LoVo (cell line): ENCODE measurements around the gene SEMA7A.
A peak's percentile ranks its signal among the peaks of the same experiment; 100 is the strongest.

Experiments
- DNase-seq: peaks from one replicate; pipeline ENCODE4 v3.0.0-alpha.2; 2016; ENCODE audit warnings: low spot score

SEMA7A gene

DNA sequence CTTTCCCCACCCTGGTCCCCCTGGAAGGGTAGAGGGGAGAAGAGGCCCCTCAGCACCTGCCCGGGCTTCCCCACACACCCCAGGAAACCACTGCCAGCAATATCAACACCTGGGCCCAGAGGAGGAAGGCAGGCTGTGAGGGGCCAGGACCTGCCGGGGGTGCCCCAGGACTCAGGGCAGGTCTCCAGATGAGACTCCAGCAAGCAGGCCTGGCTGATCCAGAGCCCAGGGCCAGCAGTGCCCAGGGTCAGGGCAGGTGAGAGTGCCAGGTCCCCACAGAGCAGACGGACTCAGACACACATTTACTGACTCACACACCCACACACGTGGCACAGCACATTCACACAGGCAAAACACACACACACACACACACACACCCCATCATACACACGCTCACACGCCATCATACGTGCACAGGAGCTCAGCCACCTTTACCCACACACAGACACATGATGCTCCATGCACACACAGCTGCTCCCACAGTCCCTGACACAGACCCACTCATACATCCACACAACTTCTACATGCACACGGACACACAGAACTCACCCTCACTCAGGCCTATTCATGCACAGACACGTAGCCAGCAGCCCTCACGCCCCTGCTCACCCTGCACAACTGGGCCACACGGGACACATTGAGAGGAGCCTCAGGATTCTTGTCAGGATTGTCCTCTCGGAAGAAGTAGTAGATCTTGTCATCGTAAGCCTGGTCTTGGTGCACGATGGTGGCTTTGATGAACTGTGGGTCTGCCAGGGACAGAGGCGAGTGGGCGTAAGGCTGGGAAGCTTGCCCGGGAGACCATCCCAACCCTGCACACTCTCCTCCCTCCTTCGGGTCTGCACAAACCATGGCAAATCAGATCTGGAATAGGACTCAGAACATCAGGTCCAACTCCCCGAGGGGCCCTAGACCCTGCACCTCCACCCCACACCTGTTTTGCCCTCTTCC, 17.5 kb downstream of the SEMA7A start:
- DNase-seq, result no peak

DNA sequence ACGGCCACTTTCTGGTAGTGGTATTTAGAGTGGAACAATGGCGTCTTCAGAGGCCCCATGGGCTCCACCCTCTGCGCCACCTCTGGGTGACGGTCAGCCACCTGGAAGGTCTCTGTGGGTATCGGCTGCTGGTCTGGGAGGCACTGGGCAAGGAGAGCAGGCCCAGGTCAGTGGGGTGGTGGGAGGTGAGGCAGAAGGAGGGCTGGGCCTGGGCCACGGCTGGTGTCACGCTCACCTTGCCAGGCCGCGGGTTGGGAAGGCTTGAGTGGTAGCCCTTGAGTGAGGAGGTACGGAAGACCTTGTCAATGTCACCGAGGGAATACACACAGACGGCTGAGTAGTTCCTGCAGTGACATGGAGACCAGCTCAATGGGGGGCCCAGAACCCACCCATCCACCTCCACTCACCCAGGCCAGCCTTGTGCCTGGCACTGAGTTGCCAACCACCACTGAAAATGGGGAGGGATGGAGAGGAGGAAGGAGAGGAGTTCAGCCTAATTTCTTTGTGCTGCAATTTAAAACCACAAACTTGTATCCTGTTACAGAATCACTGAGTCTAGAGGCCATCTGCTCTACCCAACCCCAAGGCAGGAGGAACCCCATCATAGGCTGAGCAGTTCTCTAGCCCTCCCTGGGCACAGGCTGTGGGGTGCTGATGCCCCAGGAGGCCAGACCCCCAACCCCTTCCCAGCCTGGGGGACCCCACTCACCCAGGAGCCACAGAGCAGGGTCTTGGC, 19.0 kb downstream of the SEMA7A start:
- DNase-seq, result no peak

- no peak for DNase-seq
Observed at GRCh38 chr15:74414081-74414580, 19.6 kb downstream of the SEMA7A start.

GRCh38 chr15:74413350-74414080, 20.2 kb downstream of the SEMA7A start:
- DNase-seq, result no peak

GRCh38 chr15:74412159-74412558, 21.6 kb downstream of the SEMA7A start:
- DNase-seq, result no peak

DNA sequence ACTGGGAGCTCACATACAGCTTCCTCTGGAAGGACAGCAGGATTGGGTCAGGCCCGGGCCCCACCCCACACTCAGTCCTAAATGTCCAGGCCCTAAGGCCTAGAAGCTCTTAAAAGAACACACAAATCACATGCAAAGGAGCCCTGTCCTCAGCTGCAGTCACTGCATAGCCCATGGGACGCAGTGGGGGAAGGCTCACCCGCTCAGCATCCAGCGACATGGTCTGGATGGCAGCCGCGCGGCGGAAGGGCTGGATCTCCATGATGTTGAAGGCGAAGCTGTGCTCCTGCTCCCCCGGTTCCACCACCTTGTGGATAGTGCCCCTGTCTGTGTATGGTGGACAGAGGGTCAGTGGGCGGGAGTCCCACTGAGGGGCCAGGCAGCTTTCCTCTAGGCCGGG, 22.1 kb downstream of the SEMA7A start:
- no peak for DNase-seq

DNA sequence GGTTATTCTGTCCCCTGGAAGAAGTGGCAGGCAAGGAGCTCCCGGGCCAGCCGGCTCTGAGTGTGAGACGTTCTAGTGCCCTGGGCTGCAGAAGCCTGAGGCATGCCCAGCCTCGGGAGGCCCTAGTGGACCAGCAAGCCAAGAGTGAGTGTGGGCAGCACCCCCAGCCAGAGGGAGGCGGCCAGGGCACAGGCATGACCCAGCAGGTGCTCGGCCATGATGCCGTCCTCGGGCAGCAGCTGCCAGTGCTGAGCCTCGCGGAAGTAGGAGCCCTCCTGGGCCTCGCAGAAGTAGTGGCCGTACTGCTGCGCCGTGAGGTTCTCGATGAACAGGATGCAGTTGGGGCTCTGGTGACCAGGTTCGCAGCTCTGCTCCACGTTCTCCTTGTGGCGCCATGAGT, 23.3 kb downstream of the SEMA7A start:
- no peak for DNase-seq

- DNase-seq, result no peak
Observed at GRCh38 chr15:74409225-74409624, 24.5 kb downstream of the SEMA7A start.

DNA sequence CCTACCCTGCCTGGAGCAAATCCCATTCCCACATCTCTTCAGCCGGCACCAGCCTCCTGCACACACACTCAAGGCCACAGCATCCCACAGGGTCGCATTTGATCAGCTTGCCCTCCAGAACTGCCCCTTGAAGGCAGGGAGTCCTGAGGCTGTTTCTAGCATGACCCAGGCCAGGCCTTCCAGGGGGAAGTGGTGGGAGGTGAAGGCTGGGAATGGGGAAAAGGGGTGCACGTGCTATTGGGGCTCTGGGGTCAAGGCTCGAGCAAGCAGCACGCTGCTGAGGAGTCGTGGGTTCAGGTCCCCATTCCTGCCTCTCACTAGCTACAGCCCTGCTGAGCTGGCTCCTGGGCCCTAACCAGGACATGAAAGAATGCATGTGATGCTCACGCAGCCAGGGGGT, 24.9 kb downstream of the SEMA7A start:
- DNase-seq, result no peak

DNA sequence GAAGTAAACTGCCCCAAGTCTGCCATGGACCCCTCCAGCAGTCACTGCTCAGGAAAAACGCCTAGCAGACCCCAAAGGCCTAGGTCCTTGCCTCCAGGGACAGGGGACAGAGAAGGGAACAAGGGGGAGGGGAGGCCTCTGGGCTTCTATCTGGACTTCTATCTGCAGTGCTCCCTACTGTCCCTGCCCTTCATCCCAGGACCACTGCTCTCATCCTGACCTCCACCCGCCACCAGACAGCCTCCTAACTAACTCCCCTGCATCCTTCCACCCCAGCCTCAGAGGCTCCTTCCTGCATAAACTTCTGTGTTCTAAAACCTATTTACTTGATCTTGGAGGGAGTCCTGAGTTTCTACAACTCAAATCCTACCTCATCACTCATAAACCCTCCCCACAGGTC, 25.4 kb downstream of the SEMA7A start:
- no peak for DNase-seq

GRCh38 chr15:74406992-74407705, 26.6 kb downstream of the SEMA7A start:
- DNase-seq, result no peak

DNA sequence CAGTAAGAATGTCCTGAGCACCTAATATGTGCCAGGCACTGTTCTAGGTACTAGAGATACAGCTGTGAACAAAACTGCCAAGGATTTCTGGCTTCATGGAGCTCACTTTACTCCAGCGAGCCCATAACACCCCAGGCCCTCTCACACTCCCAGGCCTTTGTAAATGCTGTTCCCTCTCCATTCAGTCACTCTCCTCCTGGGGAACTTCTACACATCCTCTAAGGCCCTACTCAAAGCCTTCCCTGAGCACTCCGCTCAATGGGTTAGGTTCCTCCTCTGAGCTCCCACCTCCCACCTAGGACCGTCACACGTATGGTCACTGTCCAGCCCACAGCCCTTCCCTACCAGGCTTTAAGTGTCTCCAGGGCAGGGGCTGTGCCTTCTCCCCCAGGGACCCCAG, 27.2 kb downstream of the SEMA7A start:
- no peak for DNase-seq

GRCh38 chr15:74405823-74406222, 27.9 kb downstream of the SEMA7A start:
- DNase-seq, result no peak

DNA sequence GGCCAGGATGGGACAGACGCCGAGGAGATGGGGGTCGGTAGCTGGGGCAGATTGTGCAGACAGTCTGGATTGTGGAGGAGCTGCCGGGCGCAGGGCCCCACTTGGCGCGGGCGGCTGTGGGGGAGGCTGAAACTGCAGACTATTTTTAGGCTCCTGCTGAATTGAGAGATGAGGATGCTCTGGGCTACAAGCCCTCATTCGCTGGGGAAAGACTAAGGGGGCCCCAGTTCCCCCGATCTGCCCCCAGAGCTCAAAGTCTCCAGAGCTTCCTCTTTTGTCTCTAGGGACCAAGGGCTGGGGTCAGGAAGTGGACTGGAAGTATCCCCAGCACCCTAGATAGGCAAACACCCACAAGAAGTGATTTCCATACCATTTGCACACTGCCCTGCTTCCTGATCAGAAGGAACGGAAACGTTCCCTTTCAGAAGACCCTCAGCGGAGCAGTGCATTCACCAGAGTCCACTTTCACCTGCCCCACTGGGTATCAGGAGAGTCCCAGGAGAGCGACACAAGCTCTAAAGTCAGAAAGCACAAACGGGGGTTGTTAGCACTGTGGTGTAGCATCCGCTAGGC, 29.7 kb downstream of the SEMA7A start:
- DNase-seq, result no peak

- DNase-seq, result no peak
Observed at GRCh38 chr15:74403588-74403919, 30.2 kb downstream of the SEMA7A start.

DNA sequence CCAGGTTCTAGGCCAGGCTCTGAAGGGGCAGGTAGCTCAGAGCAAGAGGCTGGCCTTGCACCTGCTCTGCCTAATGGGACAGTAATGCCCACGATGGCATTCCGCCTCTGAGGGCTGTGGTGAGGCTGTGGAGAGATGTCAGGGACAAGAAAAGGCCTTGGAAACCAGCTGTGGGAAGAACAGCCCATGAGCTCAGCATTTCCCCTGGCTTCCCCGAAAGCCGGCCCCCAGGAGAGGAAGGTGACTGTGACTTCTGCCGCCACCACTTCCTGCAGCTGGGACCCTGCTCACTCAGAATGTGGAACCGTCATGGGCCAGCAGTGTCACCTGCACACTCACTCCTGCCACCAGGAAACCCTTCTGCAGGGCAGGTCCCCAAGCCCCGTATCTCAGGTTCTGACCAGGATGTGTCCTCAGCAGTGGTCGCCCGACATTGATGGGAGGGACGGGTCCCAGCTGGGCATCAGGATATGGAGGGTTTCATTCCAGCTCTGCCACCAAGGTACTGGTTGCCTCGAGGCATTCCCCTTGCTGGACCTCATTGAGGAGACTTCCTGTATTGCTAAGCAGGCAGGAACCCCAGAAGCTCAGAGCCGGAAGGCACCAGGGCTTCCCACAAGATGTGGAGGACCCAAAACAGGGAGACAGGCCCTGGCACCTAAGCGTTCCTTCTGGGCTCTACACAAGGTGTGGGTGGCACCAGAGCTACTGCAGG, 30.7 kb downstream of the SEMA7A start:
- DNase-seq, result no peak

DNA sequence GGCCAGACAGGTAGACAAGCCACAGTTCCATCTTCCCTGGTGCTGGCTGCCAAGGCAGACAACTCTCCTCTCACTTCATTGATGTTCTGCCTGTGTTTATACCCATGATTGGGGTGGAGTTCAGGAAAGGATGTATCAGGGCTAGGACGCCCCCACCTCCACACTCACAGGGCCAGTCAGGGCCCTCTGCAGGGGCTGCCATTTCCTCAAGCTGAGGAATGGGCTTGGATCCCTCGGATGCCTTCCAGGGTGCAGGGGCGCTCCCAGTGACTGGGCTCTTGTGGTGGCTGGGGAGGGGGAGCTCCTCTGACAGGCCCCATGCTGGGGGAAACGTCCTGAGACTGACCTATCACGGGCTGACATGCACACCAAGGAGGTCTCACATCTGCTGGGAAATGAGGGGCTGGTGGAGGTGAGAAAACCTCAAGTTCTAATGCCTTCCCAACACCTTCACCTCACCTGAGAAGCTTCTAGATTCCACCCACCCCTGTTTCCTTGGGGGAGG, 31.4 kb downstream of the SEMA7A start:
- DNase-seq, result no peak

GRCh38 chr15:74400915-74401757, 32.6 kb downstream of the SEMA7A start:
- DNase-seq, result peak; percentile 49

DNA sequence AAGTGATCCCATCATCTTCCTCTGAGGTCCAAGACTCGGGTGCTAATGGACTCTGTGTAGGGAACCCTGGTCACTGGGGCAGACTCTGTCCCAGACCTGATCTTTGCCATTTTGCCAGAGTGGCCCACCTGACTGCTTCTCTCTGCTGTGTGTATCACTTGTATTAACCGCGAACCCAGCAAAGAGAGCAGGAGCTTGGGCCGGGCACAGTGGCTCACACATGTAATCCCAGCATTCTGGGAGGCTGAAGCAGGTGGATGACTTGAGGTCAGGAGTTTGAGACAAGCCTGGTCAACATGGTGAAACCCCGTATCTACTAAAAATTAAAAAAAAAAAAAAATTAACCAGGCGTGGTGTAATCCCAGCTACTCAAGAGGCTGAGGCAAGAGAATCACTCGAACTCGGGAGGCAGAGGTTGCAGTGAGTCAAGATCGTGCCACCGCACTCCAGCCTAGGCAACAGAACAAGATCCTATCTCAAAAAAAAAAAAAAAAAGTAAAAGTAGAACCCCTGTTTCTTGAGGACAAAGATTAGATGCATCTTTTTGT, 33.4 kb downstream of the SEMA7A start:
- no peak for DNase-seq
